ENCODE results near the gene TRAPPC2L.

TRAPPC2L gene

DNA sequence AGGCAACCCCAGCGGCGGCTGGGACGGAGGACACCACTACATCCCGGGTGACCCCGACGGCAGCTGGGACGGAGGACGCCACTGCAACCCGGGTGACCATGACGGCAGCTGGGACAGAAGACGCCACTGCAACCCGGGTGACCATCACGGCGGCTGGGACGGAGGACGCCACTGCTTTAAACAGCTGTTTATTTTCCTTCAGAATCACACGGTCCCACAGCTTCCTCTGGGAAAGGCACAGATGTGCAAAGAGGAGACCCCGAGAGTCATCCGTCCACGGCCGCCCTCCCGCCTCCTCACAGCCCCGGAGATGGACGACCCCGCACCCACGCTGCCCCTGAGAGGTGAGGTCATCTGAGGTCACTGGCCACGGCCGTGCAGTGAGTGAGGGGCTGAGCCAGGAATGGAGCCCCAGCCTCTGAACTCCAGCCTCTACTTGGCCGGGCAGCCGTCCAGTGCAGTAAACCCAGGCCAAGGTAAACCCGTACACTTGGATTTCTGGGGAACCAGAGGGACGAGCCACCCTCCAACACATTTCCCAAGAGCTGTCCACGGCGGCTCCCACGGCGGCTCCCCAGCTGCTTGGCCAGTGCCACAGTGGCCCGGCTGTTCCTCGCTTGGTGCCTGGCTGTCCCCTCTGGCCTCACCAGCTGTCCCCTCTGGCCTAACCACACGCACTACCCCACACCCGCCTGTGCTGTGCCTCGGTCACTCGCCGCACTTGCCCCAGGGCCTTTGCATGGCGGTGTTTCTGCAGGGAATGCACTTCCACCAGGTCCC lies 52.7 kb downstream of the TRAPPC2L start:
- no peak for DNase-seq (ENCODE audit: low read depth in 2 of 2)

DNA sequence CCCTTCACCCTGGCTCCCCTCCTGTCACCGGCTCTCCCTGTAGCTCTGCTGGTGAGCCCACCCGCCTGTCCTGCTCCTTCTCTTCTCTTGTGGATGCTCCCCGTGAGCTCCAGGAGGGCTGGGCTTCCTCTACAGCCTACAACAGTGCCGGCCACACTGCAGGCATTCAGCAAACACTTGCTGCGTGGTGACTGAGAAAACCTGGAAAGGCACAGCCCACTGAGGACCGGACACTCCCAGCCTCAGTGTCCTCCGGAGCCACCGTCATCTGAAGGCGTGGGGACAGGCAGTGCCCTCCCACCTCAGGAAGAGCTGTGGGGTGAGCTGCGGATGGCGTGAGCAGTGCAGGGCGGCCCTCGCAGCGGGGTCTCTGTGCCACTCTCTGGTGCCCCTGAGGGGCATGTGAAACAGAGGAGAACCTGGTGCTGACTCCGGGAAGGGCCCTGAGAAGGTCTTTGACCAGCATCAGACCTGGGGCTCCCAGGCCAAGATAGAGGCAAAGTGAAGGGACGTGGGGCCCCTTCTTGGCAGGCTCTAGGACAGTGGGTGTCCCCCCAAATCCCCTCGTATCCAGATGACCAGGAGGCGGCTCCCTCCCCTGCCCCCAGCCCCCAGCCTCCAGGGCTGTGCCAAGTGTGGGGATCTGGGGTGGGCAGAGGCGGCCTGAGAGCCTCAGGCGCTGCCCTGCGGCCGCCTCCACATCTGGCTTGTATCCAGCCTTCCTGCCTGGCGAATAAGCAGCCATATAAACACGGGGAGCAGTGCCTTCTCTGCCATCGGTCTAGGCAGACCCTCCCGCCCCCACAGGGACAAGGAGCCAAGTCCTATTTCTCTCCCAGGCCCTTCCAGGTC lies 53.6 kb downstream of the TRAPPC2L start:
- DNase-seq (ENCODE audit: low read depth in 2 of 2): no peak

DNA sequence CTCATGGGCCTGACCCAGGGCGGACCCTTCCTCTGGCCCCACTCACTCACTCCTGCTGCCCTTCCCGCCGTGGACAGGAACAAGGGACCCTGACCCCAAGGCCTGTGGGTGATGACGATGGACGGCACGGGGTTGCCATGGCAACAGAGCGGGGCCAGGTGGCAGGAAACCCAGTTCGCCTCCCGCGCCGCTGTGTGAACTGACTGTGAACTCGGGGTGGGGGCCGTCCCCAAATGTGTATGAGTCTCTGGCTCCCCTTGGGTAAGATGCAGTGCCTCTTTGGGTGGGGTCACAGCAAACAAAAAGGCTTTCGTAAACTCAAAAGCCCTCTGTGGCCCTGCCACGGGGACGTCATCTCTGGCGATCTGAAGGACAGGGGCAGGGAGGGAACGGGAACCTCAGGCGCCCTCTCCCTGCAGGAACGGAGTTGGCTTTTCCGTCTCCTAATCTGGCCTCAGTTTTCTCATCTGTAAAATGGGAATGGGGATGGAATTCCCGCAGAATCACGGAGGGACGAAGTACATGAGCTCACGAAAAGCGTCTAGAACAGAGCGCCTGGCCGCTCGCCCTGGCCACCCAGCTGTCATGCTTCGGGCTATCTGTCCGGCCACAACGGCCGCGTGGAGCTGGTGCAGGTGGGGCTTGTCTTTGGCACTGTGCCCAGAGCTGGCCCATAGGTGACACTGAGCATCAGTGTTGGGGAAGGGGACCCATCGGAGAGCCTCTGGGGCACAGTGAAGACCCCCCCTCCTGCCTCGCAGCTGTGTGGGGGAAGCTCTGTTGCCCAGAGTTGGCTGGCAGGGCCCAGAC lies 54.4 kb downstream of the TRAPPC2L start:
- DNase-seq (ENCODE audit: low read depth in 2 of 2): no peak

DNA sequence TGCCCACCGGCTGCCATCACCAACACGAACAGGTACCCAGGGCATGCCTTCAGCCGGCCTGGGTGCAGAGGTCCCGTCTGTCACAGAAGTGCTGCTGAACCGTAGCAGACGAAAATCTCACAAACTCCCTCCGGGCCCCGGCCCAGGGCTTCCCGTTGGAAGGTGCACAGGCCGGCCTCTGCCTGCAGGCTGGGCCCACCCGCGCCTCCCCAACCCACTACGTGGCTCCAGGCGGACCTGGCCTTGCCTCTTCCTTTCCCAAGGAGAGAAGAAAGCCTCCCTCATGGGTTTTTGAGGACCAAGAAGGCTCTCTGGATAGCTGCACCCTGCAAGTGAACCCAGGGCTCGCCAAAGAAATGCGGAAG lies 55.0 kb downstream of the TRAPPC2L start:
- no peak for DNase-seq (ENCODE audit: low read depth in 2 of 2)
